NOMO-1 treated with DMSO at 0.1 percent for 48 hours (cell line): Measurements from ENCODE around the gene RRP9.
"Not testable (repeated sequence)": the region's sequence is repeated elsewhere in the genome, so short reads cannot be mapped to it uniquely, and the experiment has no call there.

Experiments used
- DNase-seq: peaks from one replicate; lab custom pipeline; 2025; ENCODE audit not compliant: unreplicated experiment; lab: John Stamatoyannopoulos, UW

Gene RRP9

DNA sequence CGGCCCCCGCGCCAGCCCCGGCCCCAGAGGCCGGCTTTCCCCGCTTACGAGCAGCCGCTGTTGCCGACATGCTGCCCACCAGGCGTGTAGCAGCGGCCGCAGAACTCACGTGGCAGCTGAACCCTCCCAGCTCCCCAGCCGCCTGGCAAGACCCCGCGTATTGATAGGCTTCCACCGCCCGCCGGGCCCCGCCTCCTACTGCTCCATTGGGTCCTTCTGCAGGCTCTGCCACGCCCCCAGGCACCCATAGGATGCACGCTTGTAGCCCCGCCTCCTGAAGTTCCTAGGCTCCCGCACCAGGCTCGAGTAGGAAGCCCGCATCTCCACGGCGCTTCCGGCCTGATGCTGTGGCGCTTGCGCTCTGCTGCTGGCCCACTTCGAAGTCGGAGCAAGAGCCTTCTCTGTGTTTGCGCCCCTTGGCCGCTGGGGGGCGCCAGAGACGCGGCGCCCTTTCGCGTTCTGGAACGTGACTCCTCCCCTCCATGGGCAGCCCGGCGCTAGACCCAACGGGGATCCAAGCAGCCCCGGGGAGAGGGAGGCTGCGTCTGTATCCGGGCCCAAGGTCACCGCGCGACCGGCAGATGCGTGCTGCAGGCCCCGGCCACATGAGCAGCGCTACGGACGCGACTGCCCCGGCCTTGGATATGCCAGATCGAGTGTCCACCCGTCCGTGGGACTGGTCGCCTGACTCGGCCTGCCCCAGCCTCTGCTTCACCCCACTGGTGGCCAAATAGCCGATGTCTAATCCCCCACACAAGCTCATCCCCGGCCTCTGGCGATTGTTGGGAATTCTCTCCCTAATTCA, at the start of gene RRP9, which contains the start of gene PARP3:
RRP9 (minus strand) TSS at position 107 of the 805 bp plus-strand sequence; CDS start at position 70, 37 bp downstream.
PARP3 (plus strand) TSS at position 566 of the 805 bp plus-strand sequence. CDS start 993 bp downstream, outside the sequence.
- peak; percentile 100 for DNase-seq

DNA sequence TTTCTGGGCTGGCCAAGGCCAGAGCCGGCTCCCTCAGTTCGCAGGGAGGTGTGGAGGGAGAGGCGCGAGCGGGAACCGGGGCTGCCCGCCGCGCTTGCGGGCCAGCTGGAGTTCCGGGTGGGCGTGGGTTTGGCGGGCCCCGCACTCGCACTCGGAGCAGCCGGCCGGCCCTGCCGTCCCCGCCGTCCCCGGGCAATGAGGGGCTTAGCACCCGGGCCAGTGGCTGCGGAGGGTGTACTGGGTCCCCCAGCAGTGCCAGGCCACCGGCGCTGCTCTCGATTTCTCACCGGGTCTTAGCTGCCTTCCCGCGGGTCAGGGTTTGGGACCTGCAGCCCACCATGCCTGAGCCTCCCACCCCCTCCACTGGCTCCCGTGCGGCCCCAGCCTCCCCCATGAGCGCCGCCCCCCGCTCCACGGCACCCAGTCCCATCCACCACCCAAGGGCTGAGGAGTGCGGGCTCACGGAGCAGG, 48.8 kb upstream of the RRP9 start:
- not testable (repeated sequence) for DNase-seq

DNA sequence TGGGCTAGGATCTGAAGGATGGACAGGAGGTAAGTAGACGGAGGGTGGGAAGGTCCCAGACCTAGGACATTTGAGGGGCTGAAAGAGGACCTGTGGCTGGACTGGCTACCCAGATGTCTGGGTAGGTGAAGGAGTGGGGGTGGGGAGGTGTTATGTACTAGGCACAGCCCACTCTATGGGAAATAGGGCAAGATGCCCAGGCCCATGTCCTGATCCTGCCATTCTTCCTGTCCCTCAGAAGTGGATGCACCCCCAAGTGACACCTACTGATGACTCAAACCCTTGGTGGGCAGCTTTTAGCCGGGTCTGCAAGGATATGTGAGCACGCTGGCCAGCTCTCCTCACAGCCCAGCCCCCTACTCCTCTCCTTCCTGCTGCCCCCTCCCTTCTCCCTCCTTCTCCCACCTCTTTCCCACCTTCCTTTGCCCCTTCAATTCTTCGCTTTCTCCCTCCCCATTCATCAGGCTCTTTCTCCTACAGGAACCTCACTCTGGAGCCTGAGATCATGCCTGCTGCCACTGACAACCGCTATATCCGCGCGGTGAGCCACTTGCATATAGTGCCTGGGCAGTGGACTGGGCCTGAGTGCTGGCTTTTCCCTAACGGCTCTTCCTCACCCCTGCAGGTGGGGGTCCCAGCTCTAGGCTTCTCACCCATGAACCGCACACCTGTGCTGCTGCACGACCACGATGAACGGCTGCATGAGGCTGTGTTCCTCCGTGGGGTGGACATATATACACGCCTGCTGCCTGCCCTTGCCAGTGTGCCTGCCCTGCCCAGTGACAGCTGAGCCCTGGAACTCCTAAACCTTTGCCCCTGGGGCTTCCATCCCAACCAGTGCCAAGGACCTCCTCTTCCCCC, 46.8 kb upstream of the RRP9 start:
- no peak for DNase-seq

DNA sequence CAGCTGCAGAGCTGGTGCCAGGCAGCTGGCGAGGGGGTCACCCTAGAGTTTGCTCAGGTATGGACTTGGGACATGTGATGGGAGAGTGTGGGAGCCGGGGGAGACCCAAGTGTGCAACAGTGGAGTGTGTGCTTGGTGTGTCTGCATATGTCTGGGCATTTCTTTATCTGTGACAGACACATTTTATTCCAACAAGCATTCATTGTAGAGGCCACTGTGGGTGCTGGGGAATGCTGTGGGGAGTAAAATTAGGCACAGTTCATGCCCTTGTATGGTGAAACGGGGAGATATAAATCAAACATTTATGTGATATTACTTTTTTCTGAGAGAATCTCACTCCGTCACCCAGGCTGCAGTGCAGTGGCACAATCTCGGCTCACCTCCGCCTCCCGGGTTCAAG, 45.9 kb upstream of the RRP9 start:
- no peak for DNase-seq

GRCh38 chr3:51986010-51986947, 44.6 kb upstream of the RRP9 start:
- no peak for DNase-seq

DNA sequence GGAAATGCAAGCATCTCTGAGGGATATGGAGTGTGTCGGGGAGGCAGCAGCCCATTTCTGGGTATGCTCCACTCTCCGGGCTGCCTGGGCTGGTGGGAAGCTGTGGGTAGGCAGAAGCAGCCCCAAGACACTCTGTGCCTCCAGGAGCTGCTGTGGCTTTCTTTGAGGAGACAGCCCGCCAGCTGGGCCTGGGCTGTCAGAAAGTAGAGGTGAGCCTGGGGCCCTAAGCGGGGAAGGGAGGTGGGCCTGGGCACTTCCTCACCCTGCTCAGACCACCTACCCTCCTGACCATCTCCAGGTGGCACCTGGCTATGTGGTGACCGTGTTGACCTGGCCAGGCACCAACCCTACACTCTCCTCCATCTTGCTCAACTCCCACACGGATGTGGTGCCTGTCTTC, 43.4 kb upstream of the RRP9 start:
- DNase-seq, result no peak

GRCh38 chr3:51984269-51984647, 42.6 kb upstream of the RRP9 start:
- DNase-seq, result no peak

GRCh38 chr3:51983578-51984268, 42.0 kb upstream of the RRP9 start:
- DNase-seq, result no peak

GRCh38 chr3:51982838-51983577, 41.3 kb upstream of the RRP9 start, which contains the start of gene ACY1:
TSS of gene ACY1 (plus strand) at chr3:51983535. CDS start at chr3:51984065, 530 bp downstream.
- DNase-seq, result peak; percentile 83

GRCh38 chr3:51982352-51982837, 40.7 kb upstream of the RRP9 start:
- peak; percentile 66 for DNase-seq

GRCh38 chr3:51980253-51980652, 38.5 kb upstream of the RRP9 start:
- no peak for DNase-seq

DNA sequence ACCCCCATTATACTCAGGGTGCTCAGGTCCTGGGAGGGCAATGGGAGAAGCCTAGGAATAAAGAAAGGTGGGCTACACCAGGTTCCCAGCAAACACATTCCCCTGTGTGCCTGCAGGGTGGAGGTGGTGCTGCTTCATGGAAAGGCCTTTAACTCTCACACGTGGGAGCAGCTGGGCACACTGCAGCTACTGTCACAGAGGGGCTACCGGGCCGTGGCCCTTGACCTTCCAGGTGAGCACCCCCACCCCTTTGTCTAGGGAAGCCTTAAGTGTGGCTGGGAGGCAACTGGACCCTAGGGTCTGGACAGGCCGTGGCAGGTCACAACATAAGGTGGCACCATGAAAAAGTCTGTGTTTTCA, 36.4 kb upstream of the RRP9 start:
- no peak for DNase-seq

DNA sequence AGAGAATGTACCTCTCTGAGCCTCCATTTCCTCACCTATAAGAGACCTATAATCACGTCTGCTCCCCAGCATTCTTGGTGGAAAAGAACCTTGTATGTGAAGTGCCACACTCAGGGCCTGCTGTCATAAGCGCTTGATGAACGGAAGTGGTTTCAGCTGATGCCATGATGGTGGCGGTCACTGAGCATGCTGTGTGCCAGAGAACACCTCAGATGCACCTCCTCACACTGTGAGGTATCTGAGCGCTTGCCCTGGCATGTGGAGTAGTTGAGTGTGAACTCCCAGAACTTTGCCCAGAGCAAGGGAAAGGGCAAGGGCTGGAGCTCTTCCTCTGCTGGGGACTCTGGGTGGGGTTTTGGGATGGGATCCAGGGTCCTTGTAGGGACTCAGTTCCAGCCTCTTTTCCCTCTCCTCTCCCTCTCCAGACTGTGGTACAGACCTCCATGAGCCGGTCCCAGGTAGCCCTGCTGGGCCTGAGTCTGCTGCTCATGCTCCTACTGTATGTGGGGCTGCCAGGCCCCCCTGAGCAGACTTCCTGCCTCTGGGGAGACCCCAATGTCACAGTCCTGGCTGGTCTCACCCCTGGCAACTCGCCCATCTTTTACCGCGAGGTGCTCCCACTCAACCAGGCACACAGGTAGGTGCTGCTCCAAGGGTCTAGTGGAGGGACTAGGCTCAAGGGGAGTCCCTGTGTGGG, 35.9 kb upstream of the RRP9 start:
- DNase-seq, result no peak

GRCh38 chr3:51975852-51976549, 34.3 kb upstream of the RRP9 start:
- DNase-seq, result peak; percentile 24

- DNase-seq, result peak; percentile 43
Measured at GRCh38 chr3:51974963-51975851, 33.5 kb upstream of the RRP9 start, which contains the start of gene ABHD14A. TSS of gene ABHD14A (plus strand) at chr3:51975064. CDS start at chr3:51975136, 72 bp downstream.

GRCh38 chr3:51974277-51974962, 32.7 kb upstream of the RRP9 start:
- DNase-seq, result no peak
